Measurements from ENCODE around the gene TMCC1.

GRCh38 chr3:129616291-129616690 lies 277.2 kb downstream of the TMCC1 start:
- no peak for TF ChIP-seq CREB5 (CRISPR knock-in tag; IDR thresholded peaks at IDR 0.05; ENCODE audit: low read depth)
- TF ChIP-seq ISL1 (CRISPR knock-in tag; IDR thresholded peaks at IDR 0.05): no peak
- no peak for TF ChIP-seq PATZ1 (CRISPR knock-in tag; IDR thresholded peaks at IDR 0.05; ENCODE audit: borderline replicate concordance)
- TF ChIP-seq BACH2 (CRISPR knock-in tag; IDR thresholded peaks at IDR 0.05; ENCODE audit: borderline replicate concordance): no peak
- TF ChIP-seq, protein P1, sequence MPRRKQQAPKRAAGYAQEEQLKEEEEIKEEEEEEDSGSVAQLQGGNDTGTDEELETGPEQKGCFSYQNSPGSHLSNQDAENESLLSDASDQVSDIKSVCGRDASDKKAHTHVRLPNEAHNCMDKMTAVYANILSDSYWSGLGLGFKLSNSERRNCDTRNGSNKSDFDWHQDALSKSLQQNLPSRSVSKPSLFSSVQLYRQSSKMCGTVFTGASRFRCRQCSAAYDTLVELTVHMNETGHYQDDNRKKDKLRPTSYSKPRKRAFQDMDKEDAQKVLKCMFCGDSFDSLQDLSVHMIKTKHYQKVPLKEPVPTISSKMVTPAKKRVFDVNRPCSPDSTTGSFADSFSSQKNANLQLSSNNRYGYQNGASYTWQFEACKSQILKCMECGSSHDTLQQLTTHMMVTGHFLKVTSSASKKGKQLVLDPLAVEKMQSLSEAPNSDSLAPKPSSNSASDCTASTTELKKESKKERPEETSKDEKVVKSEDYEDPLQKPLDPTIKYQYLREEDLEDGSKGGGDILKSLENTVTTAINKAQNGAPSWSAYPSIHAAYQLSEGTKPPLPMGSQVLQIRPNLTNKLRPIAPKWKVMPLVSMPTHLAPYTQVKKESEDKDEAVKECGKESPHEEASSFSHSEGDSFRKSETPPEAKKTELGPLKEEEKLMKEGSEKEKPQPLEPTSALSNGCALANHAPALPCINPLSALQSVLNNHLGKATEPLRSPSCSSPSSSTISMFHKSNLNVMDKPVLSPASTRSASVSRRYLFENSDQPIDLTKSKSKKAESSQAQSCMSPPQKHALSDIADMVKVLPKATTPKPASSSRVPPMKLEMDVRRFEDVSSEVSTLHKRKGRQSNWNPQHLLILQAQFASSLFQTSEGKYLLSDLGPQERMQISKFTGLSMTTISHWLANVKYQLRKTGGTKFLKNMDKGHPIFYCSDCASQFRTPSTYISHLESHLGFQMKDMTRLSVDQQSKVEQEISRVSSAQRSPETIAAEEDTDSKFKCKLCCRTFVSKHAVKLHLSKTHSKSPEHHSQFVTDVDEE (CRISPR knock-in tag; IDR thresholded peaks at IDR 0.05): no peak
- no peak for TF ChIP-seq ZFP3 (CRISPR knock-in tag; IDR thresholded peaks at IDR 0.05)
- TF ChIP-seq ZFP30 (CRISPR knock-in tag; IDR thresholded peaks at IDR 0.05): no peak
- TF ChIP-seq CSDC2 (CRISPR knock-in tag; IDR thresholded peaks at IDR 0.05): no peak
- no peak for TF ChIP-seq ZNF70 (CRISPR knock-in tag; IDR thresholded peaks at IDR 0.05)
- TF ChIP-seq PPARA (CRISPR knock-in tag; IDR thresholded peaks at IDR 0.05; ENCODE audit: borderline replicate concordance): no peak
- TF ChIP-seq GLIS3 (CRISPR knock-in tag; IDR thresholded peaks at IDR 0.05): no peak
- TF ChIP-seq, protein P2, sequence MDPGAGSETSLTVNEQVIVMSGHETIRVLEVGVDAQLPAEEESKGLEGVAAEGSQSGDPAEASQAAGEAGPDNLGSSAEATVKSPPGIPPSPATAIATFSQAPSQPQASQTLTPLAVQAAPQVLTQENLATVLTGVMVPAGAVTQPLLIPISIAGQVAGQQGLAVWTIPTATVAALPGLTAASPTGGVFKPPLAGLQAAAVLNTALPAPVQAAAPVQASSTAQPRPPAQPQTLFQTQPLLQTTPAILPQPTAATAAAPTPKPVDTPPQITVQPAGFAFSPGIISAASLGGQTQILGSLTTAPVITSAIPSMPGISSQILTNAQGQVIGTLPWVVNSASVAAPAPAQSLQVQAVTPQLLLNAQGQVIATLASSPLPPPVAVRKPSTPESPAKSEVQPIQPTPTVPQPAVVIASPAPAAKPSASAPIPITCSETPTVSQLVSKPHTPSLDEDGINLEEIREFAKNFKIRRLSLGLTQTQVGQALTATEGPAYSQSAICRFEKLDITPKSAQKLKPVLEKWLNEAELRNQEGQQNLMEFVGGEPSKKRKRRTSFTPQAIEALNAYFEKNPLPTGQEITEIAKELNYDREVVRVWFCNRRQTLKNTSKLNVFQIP (CRISPR knock-in tag; IDR thresholded peaks at IDR 0.05; ENCODE audit: borderline replicate concordance, low read depth): no peak
- no peak for TF ChIP-seq RARB (CRISPR knock-in tag; IDR thresholded peaks at IDR 0.05)
